Activated CD8-positive, alpha-beta memory T cell treated with anti-CD3 and anti-CD28 coated beads, Interleukin-2, amount 50 U/mL, for 48 hours (primary cell): ENCODE results near the gene PTPRN2.

ENCODE experiments used
- DNase-seq: peaks from one replicate; pipeline ENCODE4 v3.0.0-alpha.2; 2020

Gene PTPRN2

GRCh38 chr7:157615101-157615817 is 972.4 kb downstream of the PTPRN2 start:
- DNase-seq, result no peak

- DNase-seq, result no peak
Measured at GRCh38 chr7:157614457-157615020, 973.1 kb downstream of the PTPRN2 start.

- no peak for DNase-seq
Measured at GRCh38 chr7:157613575-157614322, 973.9 kb downstream of the PTPRN2 start.

- peak; percentile 72 for DNase-seq
Measured at GRCh38 chr7:157612664-157613561, 974.7 kb downstream of the PTPRN2 start.

GRCh38 chr7:157612009-157612663 is 975.5 kb downstream of the PTPRN2 start:
- no peak for DNase-seq

GRCh38 chr7:157611341-157611740 is 976.3 kb downstream of the PTPRN2 start:
- no peak for DNase-seq

GRCh38 chr7:157610671-157611295 is 976.8 kb downstream of the PTPRN2 start:
- DNase-seq, result no peak

GRCh38 chr7:157609932-157610640 is 977.5 kb downstream of the PTPRN2 start:
- DNase-seq, result no peak

- no peak for DNase-seq
Measured at GRCh38 chr7:157609516-157609915, 978.1 kb downstream of the PTPRN2 start.

- no peak for DNase-seq
Measured at GRCh38 chr7:157607218-157607617, 980.4 kb downstream of the PTPRN2 start.

GRCh38 chr7:157606140-157606539 is 981.5 kb downstream of the PTPRN2 start:
- DNase-seq, result no peak

- no peak for DNase-seq
Measured at GRCh38 chr7:157605638-157606037, 982.0 kb downstream of the PTPRN2 start.

GRCh38 chr7:157604661-157605381 is 982.8 kb downstream of the PTPRN2 start:
- DNase-seq, result no peak

- DNase-seq, result no peak
Measured at GRCh38 chr7:157603716-157604115, 983.9 kb downstream of the PTPRN2 start.

- DNase-seq, result no peak
Measured at GRCh38 chr7:157603005-157603404, 984.6 kb downstream of the PTPRN2 start.

- DNase-seq, result no peak
Measured at GRCh38 chr7:157602581-157602980, 985.0 kb downstream of the PTPRN2 start.

GRCh38 chr7:157602156-157602555 is 985.5 kb downstream of the PTPRN2 start:
- DNase-seq, result no peak

- DNase-seq, result no peak
Measured at GRCh38 chr7:157601530-157601929, 986.1 kb downstream of the PTPRN2 start.

- no peak for DNase-seq
Measured at GRCh38 chr7:157599491-157599890, 988.1 kb downstream of the PTPRN2 start.

GRCh38 chr7:157597562-157597961 is 990.1 kb downstream of the PTPRN2 start:
- DNase-seq, result no peak

GRCh38 chr7:157596881-157597280 is 990.7 kb downstream of the PTPRN2 start:
- DNase-seq, result no peak
